Epithelial cell of proximal tubule (primary cell): ENCODE results near the gene HIVEP3. TPM values are rescaled to one million over a fixed set of nuclear protein-coding genes. Genes with fewer than 3 reads are reported as not detected.

ENCODE experiments used
- DNase-seq: peaks from one replicate; pipeline ENCODE4 v3.0.0-alpha.2; 2011; ENCODE audit warnings: low read depth
- H3K4me3 ChIP-seq: 2 replicates; pipeline ENCODE4 v1.5.1; 2011; ENCODE audit warnings: low read depth, mild to moderate bottlenecking, low read length
- CTCF ChIP-seq: conservative IDR thresholded peaks from 2 replicates; pipeline ENCODE4 v1.5.1; 2012; ENCODE audit warnings: low read depth, mild to moderate bottlenecking, low read length
- total RNA-seq: library from RNA; depleted of rRNA; stranded (reverse); fragments of >200 nt; gene quantifications from 2 replicates; pipeline ENCODE4 v1.2.3, GENCODE V29; 2015

Gene HIVEP3
- total RNA-seq, 1 donor from 2014 or later, result 3.9 TPM

GRCh38 chr1:41779360-41779759, 139.4 kb downstream of the HIVEP3 start:
- no peak overlapping the region for H3K4me3 ChIP-seq
- no peak for DNase-seq
- TF ChIP-seq CTCF, result no peak

GRCh38 chr1:41777695-41778094, 141.0 kb downstream of the HIVEP3 start:
- TF ChIP-seq CTCF, result no peak
- no peak for DNase-seq
- H3K4me3 ChIP-seq, result no peak overlapping the region

- no peak for TF ChIP-seq CTCF
- no peak overlapping the region for H3K4me3 ChIP-seq
- no peak for DNase-seq
These were observed 141.8 kb downstream of the HIVEP3 start for GRCh38 chr1:41776891-41777441.

GRCh38 chr1:41775956-41776585, 142.7 kb downstream of the HIVEP3 start:
- no peak overlapping the region for H3K4me3 ChIP-seq
- no peak for TF ChIP-seq CTCF
- no peak for DNase-seq

GRCh38 chr1:41774471-41774990, 144.2 kb downstream of the HIVEP3 start:
- no peak for TF ChIP-seq CTCF
- DNase-seq, result no peak
- no peak overlapping the region for H3K4me3 ChIP-seq

GRCh38 chr1:41773842-41774241, 144.9 kb downstream of the HIVEP3 start:
- DNase-seq, result no peak

More at GRCh38 chr1:41773842-41774241, 144.9 kb downstream of the HIVEP3 start:
- no peak overlapping the region for H3K4me3 ChIP-seq
- TF ChIP-seq CTCF, result no peak
